CD4-positive, alpha-beta T cell treated with Interleukin-12 subunit alpha and Interleukin-12 subunit beta, for 1 hour (primary cell): ENCODE measurements around the gene C10orf53.
"Not testable (repeated sequence)": the region's sequence is repeated elsewhere in the genome, so short reads cannot be mapped to it uniquely, and the experiment has no call there.

Experiments
- DNase-seq: peaks from one replicate; pipeline ENCODE4 v3.0.0-alpha.2; 2020

Gene C10orf53

GRCh38 chr10:49688261-49688846, 8.9 kb downstream of the C10orf53 start:
- DNase-seq = no peak

GRCh38 chr10:49688920-49689319, 9.5 kb downstream of the C10orf53 start:
- no peak for DNase-seq

- DNase-seq = no peak
Measured at GRCh38 chr10:49689882-49690510, 10.5 kb downstream of the C10orf53 start.

GRCh38 chr10:49690698-49691356, 11.4 kb downstream of the C10orf53 start:
- no peak for DNase-seq

- no peak for DNase-seq
Measured at GRCh38 chr10:49691588-49691987, 12.1 kb downstream of the C10orf53 start.

- no peak for DNase-seq
Measured at GRCh38 chr10:49694466-49694865, 15.0 kb downstream of the C10orf53 start.

- DNase-seq = no peak
Measured at GRCh38 chr10:49696311-49696710, 16.9 kb downstream of the C10orf53 start.

GRCh38 chr10:49698679-49699078, 19.2 kb downstream of the C10orf53 start:
- no peak for DNase-seq

GRCh38 chr10:49700211-49700610, 20.8 kb downstream of the C10orf53 start:
- DNase-seq = no peak

- DNase-seq = no peak
Measured at GRCh38 chr10:49700997-49701396, 21.5 kb downstream of the C10orf53 start.

- DNase-seq = no peak
Measured at GRCh38 chr10:49707585-49707984, 28.1 kb downstream of the C10orf53 start.

- DNase-seq = no peak
Measured at GRCh38 chr10:49709934-49710333, 30.5 kb downstream of the C10orf53 start.

- no peak for DNase-seq
Measured at GRCh38 chr10:49710966-49711365, 31.5 kb downstream of the C10orf53 start.

GRCh38 chr10:49711481-49711880, 32.0 kb downstream of the C10orf53 start:
- no peak for DNase-seq

GRCh38 chr10:49713266-49713665, 33.8 kb downstream of the C10orf53 start:
- no peak for DNase-seq

GRCh38 chr10:49715157-49715556, 35.7 kb downstream of the C10orf53 start:
- not testable (repeated sequence) for DNase-seq

- no peak for DNase-seq
Measured at GRCh38 chr10:49726593-49726992, 47.1 kb downstream of the C10orf53 start.

GRCh38 chr10:49733866-49734265, 54.4 kb downstream of the C10orf53 start:
- DNase-seq = no peak

GRCh38 chr10:49734676-49735075, 55.2 kb downstream of the C10orf53 start:
- DNase-seq = no peak

- no peak for DNase-seq
Measured at GRCh38 chr10:49735161-49735560, 55.7 kb downstream of the C10orf53 start.

GRCh38 chr10:49735848-49736563, 56.6 kb downstream of the C10orf53 start:
- DNase-seq = no peak

GRCh38 chr10:49736564-49737113, 57.2 kb downstream of the C10orf53 start:
- DNase-seq = no peak

- no peak for DNase-seq
Measured at GRCh38 chr10:49737474-49738201, 58.2 kb downstream of the C10orf53 start.
